Naive thymus-derived CD4-positive, alpha-beta T cell (primary cell): ENCODE data around the gene DTD2. TPM values are rescaled to one million over a fixed set of nuclear protein-coding genes. Genes with fewer than 3 reads are reported as not detected.
"Not testable (repeated sequence)": the region's sequence is repeated elsewhere in the genome, so short reads cannot be mapped to it uniquely, and the experiment has no call there.

Source experiments
- ATAC-seq: fragments of 150-1000 bp; cut with Tn5 transposase; 2 replicates; pipeline ENCODE4 v1.10.0; 2021; ENCODE audit warnings: mild to moderate bottlenecking, moderate library complexity
- CTCF ChIA-PET: fragments of 350-600 bp; sonication (Branson Sonifier 250); formaldehyde crosslinking; loops from one replicate; lab custom pipeline; 2021; ENCODE audit warnings: antibody characterized with exemption; lab: Charles Lee
- POLR2A ChIA-PET: fragments of 350-600 bp; sonication (Branson Sonifier 250); formaldehyde crosslinking; loops from one replicate; lab custom pipeline; 2021; ENCODE audit warnings: antibody characterized with exemption, inconsistent platforms; lab: Charles Lee
- DNase-seq, 9 donors: peaks; one replicate each; pipeline versions ENCODE4 v3.0.0 to v3.0.0-alpha.2; 2020 to 2022; ENCODE audit warnings: mixed read lengths in 1 of 9
- H3K27ac ChIP-seq: one replicate; pipeline ENCODE4 v1.7.0; 2013; ENCODE audit warnings: mild to moderate bottlenecking, low read depth, low read length, moderate library complexity
- H3K27me3 ChIP-seq, 2 donors: one replicate each; pipeline ENCODE4 v1.7.0; 2013; ENCODE audit warnings: low read length in 2 of 2, mild to moderate bottlenecking in 2 of 2, moderate library complexity in 2 of 2; ENCODE audit not compliant: control insufficient read depth in 2 of 2, insufficient read depth in 2 of 2
- H3K36me3 ChIP-seq, 3 experiments: 1 replicate in 2 of 3; 2 replicates in 1 of 3; pipeline ENCODE4 v1.7.0; 2013; ENCODE audit warnings: low read length in 3 of 3, mild to moderate bottlenecking in 3 of 3, moderate library complexity in 1 of 3; ENCODE audit not compliant: insufficient read depth in 3 of 3, control insufficient read depth in 2 of 3
- H3K4me1 ChIP-seq, 2 donors: one replicate each; pipeline ENCODE4 v1.7.0; 2013; ENCODE audit warnings: low read length in 2 of 2, mild to moderate bottlenecking in 2 of 2, moderate library complexity in 1 of 2; ENCODE audit not compliant: control insufficient read depth in 2 of 2, insufficient read depth in 2 of 2
- H3K4me3 ChIP-seq: 2 replicates; pipeline ENCODE4 v1.7.0; 2013; ENCODE audit warnings: mild to moderate bottlenecking, low read length
- H3K9me3 ChIP-seq, 3 experiments: 1 replicate in 2 of 3; 2 replicates in 1 of 3; pipeline ENCODE4 v1.7.0; 2013; ENCODE audit warnings: low read length in 3 of 3; ENCODE audit not compliant: control insufficient read depth in 2 of 3
- H3K27ac Mint-ChIP-seq, 9 donors: one replicate each; pipeline ENCODE4 v1.8.0; 2020 to 2022; ENCODE audit warnings: mixed read lengths in 9 of 9, mild to moderate bottlenecking in 8 of 9, moderate library complexity in 5 of 9, inconsistent platforms in 2 of 9
- H3K27me3 Mint-ChIP-seq, 5 donors: one replicate each; pipeline ENCODE4 v1.8.0; 2021 to 2022; ENCODE audit warnings: mixed read lengths in 5 of 5, mild to moderate bottlenecking in 1 of 5
- H3K36me3 Mint-ChIP-seq, 5 donors: one replicate each; pipeline ENCODE4 v1.8.0; 2020 to 2022; ENCODE audit warnings: mixed read lengths in 5 of 5, mild to moderate bottlenecking in 3 of 5, inconsistent platforms in 1 of 5
- H3K4me1 Mint-ChIP-seq, 7 donors: one replicate each; pipeline ENCODE4 v1.8.0; 2020 to 2022; ENCODE audit warnings: mixed read lengths in 7 of 7, mild to moderate bottlenecking in 3 of 7, inconsistent platforms in 1 of 7
- H3K4me3 Mint-ChIP-seq, 10 donors: one replicate each; pipeline ENCODE4 v1.8.0; 2020 to 2022; ENCODE audit warnings: mild to moderate bottlenecking in 10 of 10, mixed read lengths in 10 of 10, moderate library complexity in 6 of 10, inconsistent platforms in 2 of 10
- H3K9me3 Mint-ChIP-seq, 11 donors: one replicate each; pipeline ENCODE4 v1.8.0; 2020 to 2022; ENCODE audit warnings: mixed read lengths in 11 of 11, mild to moderate bottlenecking in 4 of 11, inconsistent platforms in 1 of 11, moderate library complexity in 1 of 11
- intact Hi-C, 2 donors: fragments of 100-400 bp; cut with micrococcal nuclease; formaldehyde crosslinking; loops; one replicate each; pipeline ENCODE4 v1.15.1; 2023
- polyA plus RNA-seq, 2 donors: library from polyadenylated mRNA; unstranded; fragments of 300-500 nt; fragmentation: Illumina TruSeq; gene quantifications; one replicate each; pipeline ENCODE4 v1.2.3, GENCODE V29; 2021
- total RNA-seq, 6 experiments: library from RNA in 5 of 6; stranded (reverse) in 5 of 6; gene quantifications; 1 replicate in 5 of 6; 2 replicates in 1 of 6; pipeline ENCODE4 v1.2.3 and lab custom pipeline; 2021 to 2026

Gene DTD2
- total and polyA plus RNA-seq, 7 experiments from 2014 or later, result 13.4 to 27.2 (median 18.7) TPM

DNA sequence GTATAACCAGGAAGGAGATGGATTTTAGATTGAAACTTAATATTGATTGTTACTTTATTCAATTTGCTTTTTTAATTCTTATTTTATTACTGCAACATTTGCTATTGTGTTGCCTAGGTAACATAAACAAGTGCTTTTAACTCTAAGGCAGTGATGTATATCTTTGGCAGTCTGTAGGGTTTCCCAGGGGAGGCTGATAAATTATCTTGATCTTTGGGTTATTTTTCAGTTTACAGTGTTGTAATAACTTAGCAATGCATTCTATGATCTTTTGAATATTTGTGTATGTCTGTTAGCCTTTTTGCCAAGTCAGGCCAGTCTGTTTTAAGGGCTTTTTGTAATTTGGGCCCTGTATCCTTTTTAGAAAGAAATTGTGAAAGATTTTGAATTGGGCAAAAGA, 7.8 kb upstream of the DTD2 start:
- no peak overlapping the region for H3K4me3 Mint-ChIP-seq
- Histone ChIP-seq H3K4me3 (no peak overlapping the region), H3K9me3 (no peaks in the 10 kb centered on the region), H3K27ac (no peak overlapping the region), H3K36me3 (no peaks in the 10 kb centered on the region), H3K4me1 (no peaks in the 10 kb centered on the region), H3K27me3 (no peaks in the 10 kb centered on the region)
- H3K27ac Mint-ChIP-seq, result peak overlapping the region in 1 of 9 donors; percentile 3
- DNase-seq (no peak), ATAC-seq (no peak)
- ChIA-PET CTCF (no interaction called here), POLR2A (no interaction called here)
- H3K4me1 Mint-ChIP-seq, result peaks cover 0 to 3% (median 0%) of the 10 kb centered on the region in 7 donors
- H3K9me3 Mint-ChIP-seq, result no peaks in the 10 kb centered on the region
- intact Hi-C loops, result no loop called here
- no peaks in the 10 kb centered on the region for H3K36me3 Mint-ChIP-seq
- peaks cover 0 to 5% (median 0%) of the 10 kb centered on the region in 5 donors for H3K27me3 Mint-ChIP-seq

DNA sequence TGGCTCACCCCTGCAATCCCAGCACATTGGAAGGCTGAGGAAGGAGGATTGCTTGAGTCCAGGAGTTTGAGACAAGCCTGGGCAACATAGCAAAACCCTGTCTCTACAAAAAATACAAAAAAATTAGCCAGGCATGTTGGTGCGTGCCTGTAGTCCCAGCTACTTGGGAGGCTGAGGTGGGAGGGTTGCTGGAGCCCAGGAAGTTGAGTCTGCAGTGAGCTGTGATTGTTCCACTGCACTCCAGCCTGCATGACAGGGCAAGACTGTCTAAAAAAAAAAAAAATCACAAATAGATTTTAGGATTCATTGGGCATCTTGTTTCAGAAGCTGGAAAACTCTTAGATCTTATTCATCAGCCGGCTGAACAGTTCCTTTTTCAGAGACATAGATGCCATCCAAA, 5.1 kb upstream of the DTD2 start:
- H3K27me3 Mint-ChIP-seq, H3K27ac ChIP-seq, H3K4me3 ChIP-seq, DNase-seq, H3K36me3 ChIP-seq, H3K9me3 ChIP-seq, ATAC-seq, H3K4me1 ChIP-seq, CTCF ChIA-PET, POLR2A ChIA-PET, H3K27ac Mint-ChIP-seq, H3K9me3 Mint-ChIP-seq, H3K27me3 ChIP-seq, H3K4me3 Mint-ChIP-seq, intact Hi-C loops, H3K36me3 Mint-ChIP-seq: not testable (repeated sequence)
- H3K4me1 Mint-ChIP-seq, result peaks cover 7 to 15% (median 14%) of the 10 kb centered on the region in 7 donors

DNA sequence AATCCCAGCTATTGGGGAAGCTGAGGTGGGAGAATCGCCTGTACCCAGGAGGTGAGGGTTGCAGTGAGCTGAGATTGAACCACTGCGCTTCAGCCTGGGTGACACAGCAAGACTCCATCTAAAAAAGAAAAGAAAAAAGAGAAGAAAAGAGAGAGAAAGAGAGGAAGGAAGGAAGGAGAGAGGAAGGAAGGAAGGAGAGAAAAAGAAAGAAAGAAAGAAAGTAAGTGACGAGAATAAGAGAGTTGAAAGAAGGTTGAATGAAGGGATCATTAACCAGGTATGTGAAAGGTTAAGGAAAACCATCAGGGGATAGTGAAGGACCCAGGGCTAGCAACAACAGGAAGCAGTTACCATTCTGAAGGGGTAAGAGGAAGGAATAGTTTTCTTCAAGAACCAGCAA, 4.2 kb upstream of the DTD2 start:
- Mint-ChIP-seq H3K36me3 (no peaks in the 10 kb centered on the region), H3K27ac (no peak overlapping the region), H3K4me3 (no peak overlapping the region), H3K4me1 (peaks cover 9 to 21% (median 19%) of the 10 kb centered on the region in 7 donors), H3K9me3 (no peaks in the 10 kb centered on the region), H3K27me3 (peaks cover 0 to 5% (median 0%) of the 10 kb centered on the region in 5 donors)
- intact Hi-C loops, result no loop called here
- Histone ChIP-seq H3K27me3 (no peaks in the 10 kb centered on the region), H3K9me3 (no peaks in the 10 kb centered on the region), H3K4me3 (no peak overlapping the region), H3K4me1 (peaks cover 6% of the 10 kb centered on the region in 2 donors), H3K36me3 (peaks cover 0 to 6% (median 0%) of the 10 kb centered on the region in 3 experiments), H3K27ac (no peak overlapping the region)
- POLR2A ChIA-PET, result no interaction called here
- CTCF ChIA-PET, result no interaction called here
- no peak for DNase-seq
- ATAC-seq, result no peak

DNA sequence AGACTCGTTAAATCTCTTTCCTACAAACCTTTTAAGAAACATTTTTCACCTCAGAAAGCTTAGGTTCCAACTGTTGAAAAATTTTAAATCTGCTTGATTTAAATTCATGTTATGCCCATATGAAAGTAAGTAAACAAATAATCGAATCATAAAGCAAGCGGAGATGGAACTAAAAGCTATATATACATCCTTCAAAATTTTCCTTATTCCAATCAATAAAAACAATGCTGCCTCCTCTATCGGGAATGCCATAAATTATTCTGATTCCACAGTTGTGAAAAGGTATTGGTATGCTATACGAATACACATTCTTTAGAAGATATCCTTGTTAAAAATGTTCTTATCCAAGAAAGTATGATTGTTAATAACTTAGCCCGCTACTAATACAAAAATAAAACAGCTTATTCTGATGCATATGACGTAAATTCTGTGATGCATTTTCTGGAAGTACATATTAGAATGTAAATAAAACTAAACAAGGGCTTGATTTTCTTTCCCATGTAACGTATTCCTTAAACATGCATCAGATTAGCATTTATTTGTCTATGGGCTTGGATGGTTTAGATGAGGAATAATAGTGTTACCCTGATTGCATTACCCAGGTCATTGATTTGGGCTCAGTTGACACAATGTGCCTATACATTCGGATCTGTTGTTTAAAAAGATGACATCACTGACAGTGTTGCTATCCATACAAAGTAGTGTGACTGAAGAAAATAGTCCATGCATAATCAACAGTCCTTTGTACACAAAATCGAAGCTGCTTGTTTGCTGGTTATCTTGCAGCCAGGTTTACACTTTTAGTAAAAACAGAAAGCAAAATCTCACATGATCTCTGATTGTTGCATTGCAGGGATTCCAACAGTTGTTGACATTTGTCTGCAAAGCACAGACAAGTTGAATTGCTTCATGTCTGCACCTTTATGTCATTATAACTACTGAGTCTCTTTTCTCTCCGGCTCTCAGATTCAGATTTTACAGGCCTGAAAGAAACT, 656 bp upstream of the DTD2 start:
- Mint-ChIP-seq H3K27ac (peak overlapping the region; percentile 89 to 98 (median 95)), H3K4me3 (peak overlapping the region; percentile 92 to 98 (median 96)), H3K9me3 (no peaks in the 10 kb centered on the region), H3K36me3 (no peaks in the 10 kb centered on the region), H3K27me3 (peaks cover 0 to 5% (median 0%) of the 10 kb centered on the region in 5 donors), H3K4me1 (peaks cover 14 to 48% (median 40%) of the 10 kb centered on the region in 7 donors)
- ChIA-PET POLR2A (interaction anchor here (0.7 to 2.9 kb wide), 5 partner anchors 35 to 745 kb away, joined by 3 to 18 read pairs (median 6); partner anchors contain the start of genes HEATR5A, HECTD1 and RNU6-8), CTCF (interaction anchor here (1.0 to 1.7 kb wide), 5 partner anchors 38 to 797 kb away, joined by 3 to 6 read pairs (median 4); partner anchors contain the start of gene HEATR5A)
- H3K27me3 ChIP-seq, result no peaks in the 10 kb centered on the region
- intact Hi-C loops, result loop anchor here (1.0 to 5.0 kb wide), 13 partner anchors 38 to 899 kb away; partner anchors contain the start of genes G2E3 (in 2 of the 2), HEATR5A (in 2 of the 2), NUBPL (in 2 of the 2) and SCFD1 (in 2 of the 2)
- no peaks in the 10 kb centered on the region for H3K9me3 ChIP-seq
- ATAC-seq (no peak), DNase-seq (peak in 1 of 9 donors; percentile 0)
- H3K4me1 ChIP-seq, result peaks cover 6% of the 10 kb centered on the region in 2 donors
- peak overlapping the region; percentile 77 for H3K27ac ChIP-seq
- H3K4me3 ChIP-seq, result peak overlapping the region; percentile 82
- H3K36me3 ChIP-seq, result peaks cover 0 to 6% (median 0%) of the 10 kb centered on the region in 3 experiments

DNA sequence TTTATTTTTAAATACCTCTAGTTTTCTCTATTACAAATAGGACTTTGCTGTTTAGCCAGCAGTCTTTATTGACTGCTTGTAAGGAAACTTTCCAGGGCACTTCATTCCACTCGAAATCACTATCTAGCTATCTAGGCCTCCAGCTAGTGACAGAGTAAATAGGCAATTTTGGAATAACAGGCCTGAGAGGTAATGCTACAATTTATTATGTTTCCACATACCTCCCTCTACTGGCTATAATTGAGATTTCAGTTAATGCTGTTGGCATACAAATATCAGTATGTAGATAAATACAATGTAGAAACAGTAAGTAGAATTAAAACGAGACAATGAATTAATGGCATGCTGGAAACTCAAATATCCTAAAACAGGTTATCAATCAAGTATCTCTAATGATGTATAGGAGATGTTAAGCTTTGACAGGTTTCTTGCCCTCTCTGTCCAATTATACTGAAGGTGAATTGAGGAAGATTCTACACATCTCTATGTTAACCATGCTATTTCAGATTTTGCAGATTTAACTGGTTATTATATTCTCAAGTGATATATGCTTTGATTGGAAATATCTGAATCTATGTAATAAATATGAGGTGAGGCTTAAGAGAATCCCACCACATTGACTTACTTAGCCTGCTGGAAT, 7.2 kb downstream of the DTD2 start:
- Histone ChIP-seq H3K36me3 (peaks cover 0 to 25% (median 0%) of the 10 kb centered on the region in 3 experiments), H3K9me3 (no peaks in the 10 kb centered on the region), H3K27me3 (no peaks in the 10 kb centered on the region), H3K4me3 (no peak overlapping the region), H3K4me1 (no peaks in the 10 kb centered on the region), H3K27ac (no peak overlapping the region)
- POLR2A ChIA-PET, result no interaction called here
- no peak overlapping the region for H3K4me3 Mint-ChIP-seq
- peaks cover 7 to 41% (median 24%) of the 10 kb centered on the region in 5 donors for H3K36me3 Mint-ChIP-seq
- intact Hi-C loops, result loop anchor here in 1 of 2 donors (5.0 kb wide), 1 partner anchor 73 kb away; no protein-coding TSS in a partner anchor
- peak overlapping the region in 2 of 9 donors; percentile 20 to 31 for H3K27ac Mint-ChIP-seq
- H3K27me3 Mint-ChIP-seq, result no peaks in the 10 kb centered on the region
- no peaks in the 10 kb centered on the region for H3K9me3 Mint-ChIP-seq
- ATAC-seq, result peak; percentile 75
- H3K4me1 Mint-ChIP-seq, result peaks cover 0 to 23% (median 9%) of the 10 kb centered on the region in 7 donors
- CTCF ChIA-PET, result interaction anchor here (0.6 to 1.0 kb wide), 3 partner anchors 8 to 834 kb away, joined by 3 to 6 read pairs (median 4); no protein-coding TSS in a partner anchor
- peak in 2 of 9 donors; percentile 1 to 13 for DNase-seq

DNA sequence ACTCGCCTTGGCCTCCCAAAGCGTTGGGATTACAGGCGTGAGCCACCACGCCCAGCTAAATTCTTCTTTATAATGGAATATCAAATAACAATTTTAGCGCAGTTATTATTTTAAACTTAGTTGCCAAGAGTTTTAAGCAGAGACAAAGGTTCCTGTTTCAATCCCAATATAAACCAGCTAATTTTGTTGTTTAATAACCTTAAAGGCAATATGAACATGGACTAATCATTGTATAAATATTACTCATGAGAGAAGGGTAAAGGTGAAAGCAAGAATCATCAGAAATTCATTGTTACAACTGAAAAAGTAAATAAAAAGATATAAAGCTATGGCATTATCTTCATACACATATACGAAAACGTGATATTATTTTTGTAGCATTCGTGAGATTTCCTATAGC, 8.2 kb downstream of the DTD2 start:
- POLR2A ChIA-PET, result no interaction called here
- CTCF ChIA-PET, result interaction anchor here (0.6 to 1.0 kb wide), 2 partner anchors 68 to 318 kb away, joined by 3 to 6 read pairs; no protein-coding TSS in a partner anchor
- Histone ChIP-seq H3K27ac (no peak overlapping the region), H3K4me3 (no peak overlapping the region), H3K27me3 (no peaks in the 10 kb centered on the region), H3K4me1 (no peaks in the 10 kb centered on the region), H3K9me3 (no peaks in the 10 kb centered on the region), H3K36me3 (peaks cover 0 to 25% (median 0%) of the 10 kb centered on the region in 3 experiments)
- ATAC-seq (no peak), DNase-seq (no peak)
- Mint-ChIP-seq H3K27ac (no peak overlapping the region), H3K4me3 (no peak overlapping the region), H3K4me1 (peaks cover 0 to 14% (median 4%) of the 10 kb centered on the region in 7 donors), H3K27me3 (no peaks in the 10 kb centered on the region), H3K36me3 (peaks cover 7 to 44% (median 26%) of the 10 kb centered on the region in 5 donors), H3K9me3 (peaks cover 0 to under 1% (median 0%) of the 10 kb centered on the region in 11 donors)
- intact Hi-C loops, result no loop called here
